Karpas-422 (cell line): Measurements from ENCODE around the gene ZCWPW1. TPM values are rescaled to one million over a fixed set of nuclear protein-coding genes. Genes with fewer than 3 reads are reported as not detected.
A peak's percentile ranks its signal among the peaks of the same experiment; 100 is the strongest.
"Not testable (repeated sequence)": the region's sequence is repeated elsewhere in the genome, so short reads cannot be mapped to it uniquely, and the experiment has no call there.

Experiments used
- DNase-seq: peaks from one replicate; pipeline ENCODE4 v3.0.0-alpha.2; 2015
- H2AFZ ChIP-seq: fragments of 200-600 bp; sonication (generic); 2 replicates; pipeline ENCODE4 v1.6.1; 2014; ENCODE audit warnings: antibody characterized with exemption, low read length, mixed read lengths
- H3K27ac ChIP-seq: fragments of 200-600 bp; sonication (generic); 2 replicates; pipeline ENCODE4 v1.5.1; 2014; ENCODE audit warnings: mild to moderate bottlenecking, low read length, moderate library complexity
- H3K27me3 ChIP-seq: fragments of 200-600 bp; sonication (generic); 2 replicates; pipeline ENCODE4 v1.6.1; 2014; ENCODE audit warnings: low read length, mixed read lengths
- H3K36me3 ChIP-seq: fragments of 200-600 bp; sonication (generic); 2 replicates; pipeline ENCODE4 v1.6.1; 2014; ENCODE audit warnings: low read length, mixed read lengths; ENCODE audit not compliant: insufficient read depth
- H3K4me1 ChIP-seq: fragments of 200-600 bp; sonication (generic); 2 replicates; pipeline ENCODE4 v1.6.1; 2014; ENCODE audit warnings: mild to moderate bottlenecking, low read length, mixed read lengths
- H3K4me2 ChIP-seq: fragments of 200-600 bp; sonication (generic); 2 replicates; pipeline ENCODE4 v1.6.1; 2014; ENCODE audit warnings: low read length, low read depth, mild to moderate bottlenecking; ENCODE audit not compliant: poor library complexity, severe bottlenecking
- H3K4me3 ChIP-seq: fragments of 200-600 bp; sonication (generic); 2 replicates; pipeline ENCODE4 v1.5.1; 2014; ENCODE audit warnings: mild to moderate bottlenecking, antibody characterized with exemption, low read length, mixed read lengths
- H3K79me2 ChIP-seq: fragments of 200-600 bp; sonication (generic); 2 replicates; pipeline ENCODE4 v1.6.1; 2014; ENCODE audit warnings: mild to moderate bottlenecking, low read length, mixed read lengths
- H3K9ac ChIP-seq: fragments of 200-600 bp; sonication (generic); 2 replicates; pipeline ENCODE4 v1.6.0; 2014; ENCODE audit warnings: low read length
- H3K9me2 ChIP-seq: fragments of 200-600 bp; sonication (generic), shearing (Covaris generic); replicated peaks from 2 replicates; pipeline ENCODE4 v1.6.0; 2014; ENCODE audit warnings: mild to moderate bottlenecking, low read length, moderate library complexity; ENCODE audit not compliant: insufficient read depth
- H3K9me3 ChIP-seq: fragments of 300-700, 200-600 bp; sonication (generic); 2 replicates; pipeline ENCODE4 v1.6.1; 2014; ENCODE audit warnings: low read length, mixed read lengths
- H4K20me1 ChIP-seq: fragments of 200-600 bp; sonication (generic); 2 replicates; pipeline ENCODE4 v1.6.1; 2014; ENCODE audit warnings: mild to moderate bottlenecking, antibody characterized with exemption, low read length, low read depth; ENCODE audit not compliant: insufficient read depth
- total RNA-seq: library from RNA; depleted of rRNA; stranded (reverse); fragments of >200 nt; shearing (Covaris generic); gene quantifications from 2 replicates; pipeline ENCODE4 v1.2.3, GENCODE V29; 2014; ENCODE audit warnings: low replicate concordance

The ZCWPW1 gene
- total RNA-seq, 1 experiment from 2014 or later = 3.0 TPM

- H3K9me3 ChIP-seq = no peaks in the 10 kb centered on the region
- no peaks in the 10 kb centered on the region for H3K27me3 ChIP-seq
- no peaks in the 10 kb centered on the region for H3K79me2 ChIP-seq
- peaks cover 5% of the 10 kb centered on the region for H3K4me1 ChIP-seq
- no peaks in the 10 kb centered on the region for H3K36me3 ChIP-seq
- no peak for DNase-seq
- no peak overlapping the region for H3K4me3 ChIP-seq
- H4K20me1 ChIP-seq = no peaks in the 10 kb centered on the region
- no peak overlapping the region for H3K9ac ChIP-seq
- H2AFZ ChIP-seq = no peak overlapping the region
- H3K27ac ChIP-seq = no peak overlapping the region
- no peaks in the 10 kb centered on the region for H3K9me2 ChIP-seq
- H3K4me2 ChIP-seq = no peak overlapping the region
Observed at GRCh38 chr7:100384628-100385294, 43.7 kb downstream of the ZCWPW1 start.

GRCh38 chr7:100382234-100382853 is 46.2 kb downstream of the ZCWPW1 start:
- not testable (repeated sequence) for H3K79me2 ChIP-seq, H3K9ac ChIP-seq, H3K4me3 ChIP-seq, H3K9me2 ChIP-seq, H3K4me2 ChIP-seq, H3K27ac ChIP-seq, H3K36me3 ChIP-seq, H3K9me3 ChIP-seq, H2AFZ ChIP-seq, H4K20me1 ChIP-seq, H3K27me3 ChIP-seq, H3K4me1 ChIP-seq
- DNase-seq = peak; percentile 59

GRCh38 chr7:100381531-100382233 is 46.8 kb downstream of the ZCWPW1 start:
- H3K27me3 ChIP-seq, H3K9ac ChIP-seq, H3K27ac ChIP-seq, H3K4me3 ChIP-seq, DNase-seq, H2AFZ ChIP-seq, H3K4me2 ChIP-seq, H3K36me3 ChIP-seq, H3K9me3 ChIP-seq, H4K20me1 ChIP-seq, H3K79me2 ChIP-seq, H3K9me2 ChIP-seq, H3K4me1 ChIP-seq: not testable (repeated sequence)

GRCh38 chr7:100380196-100380595 is 48.3 kb downstream of the ZCWPW1 start:
- peaks cover 5% of the 10 kb centered on the region for H3K4me1 ChIP-seq
- no peaks in the 10 kb centered on the region for H3K9me3 ChIP-seq
- no peaks in the 10 kb centered on the region for H3K9me2 ChIP-seq
- H4K20me1 ChIP-seq = no peaks in the 10 kb centered on the region
- no peak overlapping the region for H3K4me2 ChIP-seq
- H3K9ac ChIP-seq = no peak overlapping the region
- no peak overlapping the region for H2AFZ ChIP-seq
- H3K79me2 ChIP-seq = no peaks in the 10 kb centered on the region
- H3K27ac ChIP-seq = no peak overlapping the region
- no peak for DNase-seq
- H3K27me3 ChIP-seq = no peaks in the 10 kb centered on the region
- no peak overlapping the region for H3K4me3 ChIP-seq
- H3K36me3 ChIP-seq = no peaks in the 10 kb centered on the region

GRCh38 chr7:100378114-100378755 is 50.3 kb downstream of the ZCWPW1 start:
- Histone ChIP-seq H3K9me3 (no peaks in the 10 kb centered on the region), H3K4me1 (no peaks in the 10 kb centered on the region), H3K79me2 (no peaks in the 10 kb centered on the region), H3K36me3 (no peaks in the 10 kb centered on the region), H3K9ac (no peak overlapping the region), H3K27ac (no peak overlapping the region), H3K4me3 (no peak overlapping the region), H2AFZ (no peak overlapping the region), H3K27me3 (no peaks in the 10 kb centered on the region), H3K4me2 (no peak overlapping the region), H4K20me1 (no peaks in the 10 kb centered on the region), H3K9me2 (no peaks in the 10 kb centered on the region)
- DNase-seq = no peak

- H3K4me1 ChIP-seq = peaks cover 8% of the 10 kb centered on the region
- H4K20me1 ChIP-seq = no peaks in the 10 kb centered on the region
- DNase-seq = no peak
- H3K79me2 ChIP-seq = no peaks in the 10 kb centered on the region
- H3K9ac ChIP-seq = no peak overlapping the region
- H3K4me2 ChIP-seq = no peak overlapping the region
- H2AFZ ChIP-seq = no peak overlapping the region
- H3K27ac ChIP-seq = no peak overlapping the region
- H3K9me2 ChIP-seq = no peaks in the 10 kb centered on the region
- H3K4me3 ChIP-seq = no peak overlapping the region
- H3K27me3 ChIP-seq = no peaks in the 10 kb centered on the region
- H3K36me3 ChIP-seq = no peaks in the 10 kb centered on the region
- H3K9me3 ChIP-seq = no peaks in the 10 kb centered on the region
Observed at GRCh38 chr7:100376066-100376465, 52.4 kb downstream of the ZCWPW1 start.

- H3K27ac ChIP-seq = no peak overlapping the region
- no peaks in the 10 kb centered on the region for H3K27me3 ChIP-seq
- H2AFZ ChIP-seq = no peak overlapping the region
- no peak overlapping the region for H3K9ac ChIP-seq
- peaks cover 17% of the 10 kb centered on the region for H3K4me1 ChIP-seq
- DNase-seq = no peak
- H3K4me2 ChIP-seq = no peak overlapping the region
- no peaks in the 10 kb centered on the region for H3K36me3 ChIP-seq
- H3K4me3 ChIP-seq = no peak overlapping the region
- no peaks in the 10 kb centered on the region for H3K79me2 ChIP-seq
- no peaks in the 10 kb centered on the region for H3K9me3 ChIP-seq
- H3K9me2 ChIP-seq = no peaks in the 10 kb centered on the region
- no peaks in the 10 kb centered on the region for H4K20me1 ChIP-seq
Observed at GRCh38 chr7:100374601-100375000, 53.9 kb downstream of the ZCWPW1 start.

GRCh38 chr7:100373870-100374598 is 54.5 kb downstream of the ZCWPW1 start:
- H3K9ac ChIP-seq, H4K20me1 ChIP-seq, H3K79me2 ChIP-seq, H3K4me3 ChIP-seq, H3K9me3 ChIP-seq, H3K4me2 ChIP-seq, H3K27me3 ChIP-seq, H3K36me3 ChIP-seq, H3K27ac ChIP-seq, H3K9me2 ChIP-seq, H2AFZ ChIP-seq: not testable (repeated sequence)
- H3K4me1 ChIP-seq = peaks cover 23% of the 10 kb centered on the region
- peak; percentile 61 for DNase-seq
